NOMO-1 (cell line): ENCODE data around the gene C1QTNF1.

Source experiments
- DNase-seq, 2 experiments: peaks; one replicate each; lab custom pipeline; 2025; ENCODE audit not compliant: unreplicated experiment in 2 of 2; lab: John Stamatoyannopoulos, UW

The C1QTNF1 gene

GRCh38 chr17:79088997-79089328, 65.0 kb downstream of the C1QTNF1 start:
- no peak for DNase-seq

- no peak for DNase-seq
These were observed 65.9 kb downstream of the C1QTNF1 start for GRCh38 chr17:79089720-79090442.

GRCh38 chr17:79090443-79091225, 66.7 kb downstream of the C1QTNF1 start:
- no peak for DNase-seq

DNA sequence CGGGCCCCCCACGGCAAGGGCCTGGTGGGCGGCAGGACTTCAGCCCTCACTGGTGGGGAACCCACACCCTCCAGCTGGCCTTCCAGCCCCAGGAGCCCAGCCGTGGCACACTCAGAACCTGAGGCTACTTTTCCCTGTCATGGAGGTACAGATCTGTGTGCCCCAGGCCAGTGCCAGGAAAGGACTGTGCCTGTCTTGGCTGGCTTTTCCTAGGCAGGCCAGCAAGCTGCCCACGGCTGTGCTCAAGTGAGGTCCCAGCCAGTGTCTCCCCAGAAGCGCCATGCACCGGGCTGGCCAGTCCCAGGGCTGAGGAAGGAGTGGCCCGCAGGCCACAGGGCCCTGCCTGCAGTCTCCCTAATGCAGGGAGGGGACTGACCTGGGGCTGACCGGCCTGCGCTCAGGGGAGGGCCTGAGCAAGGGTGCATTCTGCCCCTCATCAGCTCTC, 67.3 kb downstream of the C1QTNF1 start:
- no peak for DNase-seq

DNA sequence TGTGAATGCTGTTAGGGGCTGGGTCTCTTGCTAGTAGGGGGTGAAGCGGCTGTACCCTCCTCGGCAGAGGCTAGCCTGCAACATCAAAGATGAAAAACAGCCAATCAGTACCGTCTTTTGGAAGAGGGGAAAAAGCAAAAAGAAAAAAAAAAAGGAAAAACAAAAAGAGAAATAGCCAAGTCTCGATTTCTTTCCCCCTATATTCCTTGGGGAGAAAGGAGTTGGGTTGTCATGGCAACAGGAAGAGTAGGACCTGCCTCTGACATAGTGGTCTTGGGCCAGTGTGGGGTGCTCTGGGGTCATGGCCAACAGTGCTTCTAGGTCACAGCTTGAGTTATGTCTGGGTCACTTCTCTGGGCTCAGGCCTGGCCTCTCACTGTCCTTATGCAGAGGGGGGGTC, 68.6 kb downstream of the C1QTNF1 start:
- DNase-seq: no peak

- no peak for DNase-seq
These were observed 69.3 kb downstream of the C1QTNF1 start for GRCh38 chr17:79093270-79093669.

- no peak for DNase-seq
These were observed 70.3 kb downstream of the C1QTNF1 start for GRCh38 chr17:79094261-79094660.

DNA sequence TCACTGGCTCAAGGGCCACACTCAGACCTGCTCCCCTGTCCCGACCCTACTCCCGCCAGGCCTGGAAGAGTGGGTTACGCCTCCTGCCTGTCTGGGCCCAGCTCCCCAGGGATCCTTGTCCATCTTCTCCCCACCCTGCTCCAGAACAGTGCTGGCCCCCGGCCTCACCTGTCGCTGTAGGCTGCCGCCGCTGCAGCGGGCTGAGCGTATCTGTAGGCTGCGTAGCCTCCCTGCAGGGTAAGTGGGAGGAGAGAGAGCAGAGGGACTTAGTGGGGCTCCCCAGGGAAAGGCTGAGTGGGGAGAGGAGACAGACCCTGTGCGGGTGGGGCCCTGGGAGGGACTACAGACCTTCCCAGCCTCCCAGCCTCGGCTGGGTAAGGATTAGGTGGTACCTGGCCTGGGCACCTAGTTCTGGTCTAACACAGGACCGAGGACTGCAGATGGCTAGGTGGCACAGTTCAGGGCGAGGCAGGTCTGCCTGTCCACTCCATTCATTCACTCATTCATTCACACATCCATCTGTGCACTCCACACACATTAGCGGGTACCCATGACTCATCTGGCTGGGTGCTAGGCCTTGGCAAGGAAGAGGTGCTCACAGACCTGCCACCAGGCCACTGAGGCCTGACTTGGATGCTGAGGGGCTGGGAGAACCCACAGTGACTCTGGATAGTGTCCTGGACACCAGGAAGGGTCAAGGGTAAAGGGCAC, 71.5 kb downstream of the C1QTNF1 start:
- DNase-seq: no peak

DNA sequence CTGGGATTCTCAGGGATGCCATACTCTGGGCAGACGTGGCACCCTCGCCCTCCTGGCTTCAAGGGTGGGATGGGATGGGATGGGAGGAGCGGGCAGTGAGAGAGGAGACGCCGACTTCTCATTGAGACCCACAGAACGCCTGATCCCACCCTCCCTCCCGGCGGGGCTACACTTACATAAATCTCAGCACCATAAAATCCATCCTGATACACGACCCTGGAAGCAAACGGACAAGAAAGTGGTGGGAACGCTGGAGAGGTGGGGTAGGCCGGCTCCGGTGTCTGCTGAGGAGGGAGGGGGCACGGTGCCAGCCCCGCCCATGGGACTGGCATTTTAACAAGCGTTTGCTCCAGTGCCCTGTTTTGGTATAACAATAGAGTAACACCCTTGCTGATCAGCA, 72.5 kb downstream of the C1QTNF1 start:
- DNase-seq: no peak

DNA sequence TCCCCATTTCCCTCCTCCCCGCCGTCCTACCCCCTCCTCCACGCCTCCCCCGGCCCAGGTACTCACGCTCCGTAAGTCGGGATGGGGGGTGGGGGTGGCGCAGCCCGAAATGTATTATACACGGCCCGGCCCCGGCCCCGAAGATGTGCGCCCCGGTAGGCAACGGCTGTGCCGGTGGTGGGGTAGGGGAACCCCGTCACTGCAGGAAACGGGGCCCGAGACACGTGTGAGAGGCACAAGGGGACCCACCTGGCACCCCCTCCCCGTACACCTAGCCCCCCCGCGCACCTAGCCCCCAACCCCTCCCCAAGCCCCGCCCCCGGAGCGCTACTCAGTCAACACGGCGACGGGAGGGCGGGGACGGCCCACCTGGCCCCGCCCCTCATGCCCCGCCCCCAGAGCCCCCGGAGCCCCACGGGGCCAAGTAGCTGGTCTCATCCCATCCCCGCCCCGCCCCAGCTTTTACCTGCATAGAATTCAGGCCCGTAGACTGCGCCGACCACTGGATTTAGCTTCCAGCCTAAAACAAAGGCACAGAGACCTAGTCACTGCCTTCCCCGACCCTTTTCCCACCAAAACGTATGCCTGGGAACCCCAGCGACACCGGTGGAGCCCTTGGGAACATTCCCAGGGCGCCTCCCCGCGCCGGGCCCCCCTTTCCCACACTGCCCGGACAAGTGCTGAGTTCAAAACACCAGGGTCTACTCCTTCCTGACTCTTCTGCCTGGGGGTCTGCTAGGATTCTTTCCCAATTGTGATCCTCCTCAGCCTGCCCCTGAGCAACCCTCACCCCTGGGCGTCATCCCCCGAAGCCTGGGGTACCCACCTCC, 73.5 kb downstream of the C1QTNF1 start:
- no peak for DNase-seq

DNA sequence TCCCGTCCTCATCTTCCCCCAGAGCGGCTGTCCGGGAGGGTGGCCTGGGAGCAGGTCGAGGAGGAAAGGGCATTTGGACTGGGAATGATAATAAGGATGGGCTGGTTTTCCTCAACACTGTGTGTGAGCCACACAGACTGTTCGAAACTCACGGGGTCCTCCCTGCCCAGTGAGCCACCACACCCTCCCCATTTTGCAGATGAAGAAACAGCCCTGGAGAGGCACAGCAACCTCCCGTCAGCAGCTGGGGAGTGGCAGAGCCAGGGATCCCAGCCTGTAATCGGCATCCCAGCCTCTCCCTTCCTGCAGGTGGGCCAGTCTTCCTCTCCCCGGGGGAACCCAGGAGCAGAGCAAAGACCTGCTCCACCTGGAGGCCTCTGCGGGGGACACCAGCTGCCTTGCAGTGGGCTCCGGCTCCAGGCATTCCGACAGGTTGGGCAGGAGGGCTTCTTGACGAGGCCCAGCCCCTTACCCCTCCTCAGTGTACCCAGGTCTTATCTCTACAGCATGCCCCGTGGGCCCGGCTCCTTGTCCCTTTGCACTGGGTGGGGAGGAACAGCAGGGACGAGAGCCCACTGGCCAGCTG, 74.4 kb downstream of the C1QTNF1 start:
- DNase-seq: no peak
